Breast epithelium (tissue), 4 donors: ENCODE results near the gene ADGRA1. TPM values are rescaled to one million over a fixed set of nuclear protein-coding genes. Genes with fewer than 3 reads are reported as not detected.

Experiments used
- DNase-seq, 2 donors: peaks; one replicate each; pipeline ENCODE4 v3.0.0-alpha.2; 2019; ENCODE audit warnings: low spot score in 2 of 2
- H3K27ac ChIP-seq, 2 donors: fragments of 200-600 bp; sonication (generic) in 1 of 2; one replicate each; pipeline ENCODE4 v1.5.1; 2016 to 2019; ENCODE audit warnings: mild to moderate bottlenecking in 1 of 2
- H3K27me3 ChIP-seq, 2 donors: fragments of 200-600 bp; sonication (generic) in 1 of 2; one replicate each; pipeline versions ENCODE4 v1.5.1 to v1.6.0; 2017 to 2019; ENCODE audit warnings: control low read depth in 1 of 2, mild to moderate bottlenecking in 1 of 2
- H3K36me3 ChIP-seq: fragments of 200-600 bp; one replicate; pipeline ENCODE4 v1.5.1; 2019
- H3K4me1 ChIP-seq, 2 donors: fragments of 200-600 bp; sonication (generic); one replicate each; pipeline ENCODE4 v1.5.1; 2016 to 2019; ENCODE audit warnings: control low read depth in 1 of 2
- H3K4me3 ChIP-seq, 3 donors: fragments of 200-600 bp; sonication (generic); 1 replicate in 2 of 3; 2 replicates in 1 of 3; pipeline ENCODE4 v1.5.1; 2016 to 2019; ENCODE audit warnings: mild to moderate bottlenecking in 3 of 3, moderate library complexity in 2 of 3
- H3K9me3 ChIP-seq, 2 donors: fragments of 200-600 bp; sonication (generic) in 1 of 2; one replicate each; pipeline ENCODE4 v1.5.1; 2016 to 2019; ENCODE audit warnings: control low read depth in 1 of 2
- POLR2A ChIP-seq: fragments of 450-650 bp; IDR thresholded peaks from one replicate; pipeline ENCODE4 v1.6.1; 2016; ENCODE audit warnings: antibody characterized with exemption, mild to moderate bottlenecking, moderate library complexity
- POLR2AphosphoS5 ChIP-seq, 3 donors: sonication (generic); formaldehyde crosslinking; IDR thresholded peaks; one replicate each; pipeline ENCODE4 v1.6.1; 2017; ENCODE audit warnings: antibody characterized with exemption in 3 of 3
- intact Hi-C: fragments of 100-400 bp; cut with DNase I; formaldehyde crosslinking; loops from one replicate; pipeline ENCODE4 v1.15.1; 2023; ENCODE audit warnings: low total_unique reads
- total RNA-seq, 3 donors: library from RNA; depleted of rRNA; stranded (reverse); fragments of >200 nt; gene quantifications; one replicate each; pipeline ENCODE4 v1.1.0, GENCODE V29; 2016
- TF ChIP-seq, protein P1 (sequence below), 3 donors: fragments of 450-650 bp; IDR thresholded peaks; one replicate each; pipeline ENCODE4 v1.5.1; 2016 to 2017; ENCODE audit warnings: antibody characterized with exemption in 3 of 3, mild to moderate bottlenecking in 3 of 3, moderate library complexity in 3 of 3

ADGRA1 gene
- total RNA-seq, 3 donors from 2014 or later = 0.33 TPM; not detected in 2

DNA sequence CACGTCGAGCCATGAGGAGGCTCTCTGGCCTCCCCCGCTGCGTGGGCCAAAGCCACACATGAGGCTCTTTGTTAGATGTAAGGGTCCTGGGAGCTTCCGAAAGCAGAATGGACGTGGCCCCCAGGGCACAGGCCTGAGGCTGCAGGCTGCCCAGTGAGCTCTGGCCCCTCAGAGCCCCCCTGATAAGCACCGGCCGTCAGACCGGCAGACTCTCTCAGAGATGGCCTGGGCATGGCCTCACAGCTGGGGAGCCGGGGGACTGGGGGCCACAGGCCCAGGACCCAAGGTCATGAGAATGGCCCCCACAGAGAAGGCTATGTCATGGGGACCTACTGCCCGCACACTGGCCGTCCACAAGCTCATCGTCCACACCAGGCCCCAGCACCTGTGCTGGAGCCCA lies 31.7 kb upstream of the ADGRA1 start:
- Histone ChIP-seq H3K27me3 (peaks cover 0 to 65% of the 10 kb centered on the region in 2 donors), H3K9me3 (no peaks in the 10 kb centered on the region), H3K4me3 (no peak overlapping the region), H3K27ac (no peak overlapping the region), H3K4me1 (no peaks in the 10 kb centered on the region), H3K36me3 (no peaks in the 10 kb centered on the region)
- TF ChIP-seq POLR2AphosphoS5 (IDR thresholded peaks at IDR 0.05) (no peak), POLR2A (no peak)
- TF ChIP-seq, protein P1, sequence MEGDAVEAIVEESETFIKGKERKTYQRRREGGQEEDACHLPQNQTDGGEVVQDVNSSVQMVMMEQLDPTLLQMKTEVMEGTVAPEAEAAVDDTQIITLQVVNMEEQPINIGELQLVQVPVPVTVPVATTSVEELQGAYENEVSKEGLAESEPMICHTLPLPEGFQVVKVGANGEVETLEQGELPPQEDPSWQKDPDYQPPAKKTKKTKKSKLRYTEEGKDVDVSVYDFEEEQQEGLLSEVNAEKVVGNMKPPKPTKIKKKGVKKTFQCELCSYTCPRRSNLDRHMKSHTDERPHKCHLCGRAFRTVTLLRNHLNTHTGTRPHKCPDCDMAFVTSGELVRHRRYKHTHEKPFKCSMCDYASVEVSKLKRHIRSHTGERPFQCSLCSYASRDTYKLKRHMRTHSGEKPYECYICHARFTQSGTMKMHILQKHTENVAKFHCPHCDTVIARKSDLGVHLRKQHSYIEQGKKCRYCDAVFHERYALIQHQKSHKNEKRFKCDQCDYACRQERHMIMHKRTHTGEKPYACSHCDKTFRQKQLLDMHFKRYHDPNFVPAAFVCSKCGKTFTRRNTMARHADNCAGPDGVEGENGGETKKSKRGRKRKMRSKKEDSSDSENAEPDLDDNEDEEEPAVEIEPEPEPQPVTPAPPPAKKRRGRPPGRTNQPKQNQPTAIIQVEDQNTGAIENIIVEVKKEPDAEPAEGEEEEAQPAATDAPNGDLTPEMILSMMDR (IDR thresholded peaks at IDR 0.05) = no peak
- intact Hi-C loops = loop anchor here (1.0 kb wide), 1 partner anchor 31 kb away; the partner anchor contains the start of gene ADGRA1
- DNase-seq = no peak

DNA sequence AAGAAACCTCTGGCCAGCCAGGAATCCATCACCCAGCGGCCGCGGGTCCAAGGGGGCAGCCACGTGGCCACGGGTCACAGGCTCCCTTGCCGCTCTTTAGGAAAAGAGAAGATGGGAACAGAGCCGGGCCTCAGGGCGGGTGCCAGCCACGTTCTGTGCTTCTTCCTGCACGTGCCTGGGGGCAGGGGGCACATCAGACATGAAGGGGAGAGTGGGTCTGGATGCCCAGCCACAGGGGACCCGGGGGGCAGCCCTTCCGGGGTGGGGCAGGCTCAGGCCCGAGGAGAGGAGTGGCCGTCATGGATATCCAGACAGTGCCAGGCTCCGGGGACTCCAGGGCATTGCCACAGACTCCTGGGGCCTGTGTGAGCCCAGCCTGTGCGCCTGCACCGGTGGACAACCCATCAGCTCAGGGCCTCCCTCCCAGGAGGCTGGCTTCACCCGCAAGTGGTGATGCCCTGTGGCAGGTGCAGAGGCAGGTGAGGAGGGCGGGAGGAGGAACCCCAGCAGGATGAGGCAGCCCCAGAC lies 31.0 kb upstream of the ADGRA1 start:
- Histone ChIP-seq H3K27ac (no peak overlapping the region), H3K4me1 (no peaks in the 10 kb centered on the region), H3K36me3 (no peaks in the 10 kb centered on the region), H3K27me3 (peaks cover 0 to 66% of the 10 kb centered on the region in 2 donors), H3K9me3 (no peaks in the 10 kb centered on the region), H3K4me3 (no peak overlapping the region)
- intact Hi-C loops = loop anchor here (1.0 kb wide), 1 partner anchor 31 kb away; the partner anchor contains the start of gene ADGRA1
- TF ChIP-seq, protein P1 (IDR thresholded peaks at IDR 0.05) = no peak
- TF ChIP-seq POLR2A = no peak
- TF ChIP-seq POLR2AphosphoS5 (IDR thresholded peaks at IDR 0.05) = no peak
- no peak for DNase-seq

DNA sequence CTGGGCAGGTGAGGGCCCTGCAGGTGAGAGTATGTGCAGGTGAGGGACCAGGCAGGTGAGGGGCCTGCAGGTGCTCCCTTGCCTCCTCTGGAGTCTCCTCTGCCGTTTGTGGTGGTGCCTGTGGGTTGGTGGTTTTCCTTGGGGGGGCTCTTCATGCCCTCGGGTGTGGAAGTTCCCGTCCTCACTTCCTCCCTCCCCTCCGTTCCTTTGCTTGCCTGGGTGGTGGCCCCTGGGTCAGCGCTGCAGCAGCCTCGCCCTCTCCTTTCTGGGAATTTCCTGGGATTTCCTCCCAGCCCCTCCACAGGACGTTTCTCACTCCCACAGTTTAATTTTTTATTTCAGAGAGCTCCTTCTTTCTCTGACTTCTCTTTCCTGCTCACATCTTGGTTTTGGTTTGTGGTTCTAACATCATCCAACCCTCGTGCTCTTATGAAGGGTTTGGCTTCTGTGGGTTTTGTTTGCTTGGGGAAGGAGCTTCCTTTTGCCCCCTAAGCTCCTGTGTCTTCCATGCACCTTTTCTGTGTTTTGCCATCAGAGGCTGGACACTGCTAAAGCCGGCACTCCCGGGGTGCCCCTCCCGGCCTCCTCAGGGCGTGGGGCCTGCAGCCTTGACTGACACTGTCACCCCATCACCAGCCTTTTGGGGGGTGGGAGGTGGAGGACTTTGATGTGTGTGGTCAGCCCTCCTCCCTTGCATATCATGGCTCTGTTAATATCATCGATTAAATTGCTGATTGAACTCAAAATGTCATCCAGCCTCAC lies 29.2 kb upstream of the ADGRA1 start:
- DNase-seq = no peak
- no peaks in the 10 kb centered on the region for H3K4me1 ChIP-seq
- peaks cover 0 to 59% of the 10 kb centered on the region in 2 donors for H3K27me3 ChIP-seq
- no peak overlapping the region for H3K4me3 ChIP-seq
- TF ChIP-seq POLR2A (no peak), POLR2AphosphoS5 (IDR thresholded peaks at IDR 0.05) (no peak)
- TF ChIP-seq, protein P1 (IDR thresholded peaks at IDR 0.05) = no peak
- H3K27ac ChIP-seq = no peak overlapping the region
- intact Hi-C loops = no loop called here
- H3K9me3 ChIP-seq = no peaks in the 10 kb centered on the region
- no peaks in the 10 kb centered on the region for H3K36me3 ChIP-seq

DNA sequence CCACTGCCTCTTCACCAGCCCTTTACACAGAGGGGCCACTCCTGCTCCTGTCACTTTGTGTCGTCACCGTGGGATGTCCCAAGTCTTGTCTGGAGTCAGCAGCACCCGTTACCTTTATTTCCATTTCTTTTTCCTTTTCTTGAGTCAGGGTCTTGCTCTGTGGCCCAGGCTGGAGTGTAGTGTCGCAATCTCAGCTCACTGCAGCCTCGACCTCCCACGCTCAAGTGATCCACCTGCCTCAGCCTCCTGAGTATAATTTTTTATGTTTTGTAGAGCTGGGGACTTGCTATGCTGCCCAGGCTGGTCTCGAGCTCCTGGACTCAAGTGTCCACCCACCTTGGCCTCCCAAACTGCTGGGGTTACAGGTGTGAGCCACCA lies 28.6 kb upstream of the ADGRA1 start:
- H3K4me3 ChIP-seq = no peak overlapping the region
- H3K27ac ChIP-seq = no peak overlapping the region
- no peaks in the 10 kb centered on the region for H3K4me1 ChIP-seq
- DNase-seq = no peak
- TF ChIP-seq, protein P1 (IDR thresholded peaks at IDR 0.05) = no peak
- TF ChIP-seq POLR2AphosphoS5 (IDR thresholded peaks at IDR 0.05) = no peak
- no peak for TF ChIP-seq POLR2A
- peaks cover 0 to 59% of the 10 kb centered on the region in 2 donors for H3K27me3 ChIP-seq
- H3K9me3 ChIP-seq = no peaks in the 10 kb centered on the region
- intact Hi-C loops = no loop called here
- H3K36me3 ChIP-seq = no peaks in the 10 kb centered on the region

DNA sequence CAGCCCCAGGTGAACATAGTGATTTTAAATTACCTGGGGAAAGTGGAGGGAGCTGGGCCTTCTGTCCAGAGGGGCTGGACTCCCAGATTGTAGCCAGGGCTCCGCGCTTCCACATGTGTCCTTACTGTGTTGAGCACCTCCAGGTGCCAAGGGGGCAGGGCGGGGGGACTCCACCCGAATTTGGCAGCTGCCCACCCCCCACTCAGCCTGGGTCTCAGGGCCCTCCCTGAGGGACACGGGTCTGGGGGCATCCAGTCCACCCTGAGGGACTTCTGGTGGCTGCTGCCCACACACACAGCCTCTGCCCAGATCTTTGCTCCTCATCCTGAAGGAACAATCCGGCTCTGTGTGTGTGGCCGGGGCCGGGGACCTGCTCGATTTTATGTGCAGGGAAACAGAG lies 28.2 kb upstream of the ADGRA1 start:
- intact Hi-C loops = no loop called here
- TF ChIP-seq POLR2AphosphoS5 (IDR thresholded peaks at IDR 0.05) = no peak
- TF ChIP-seq, protein P1 (IDR thresholded peaks at IDR 0.05) = no peak
- TF ChIP-seq POLR2A = no peak
- H3K27ac ChIP-seq = no peak overlapping the region
- no peaks in the 10 kb centered on the region for H3K4me1 ChIP-seq
- no peak overlapping the region for H3K4me3 ChIP-seq
- H3K36me3 ChIP-seq = no peaks in the 10 kb centered on the region
- no peaks in the 10 kb centered on the region for H3K9me3 ChIP-seq
- DNase-seq = no peak
- peaks cover 0 to 57% of the 10 kb centered on the region in 2 donors for H3K27me3 ChIP-seq
